Measurements from ENCODE around the gene HOXB2. TPM values are rescaled to one million over a fixed set of nuclear protein-coding genes. Genes with fewer than 3 reads are reported as not detected.

The HOXB2 gene
- total and polyA plus RNA-seq, 9 of the 15 experiments (the other 6 are each of a cell fraction or from before 2014, with no cell fraction given) = 2.1 to 97.7 (median 21.2) TPM

- no peak for TF ChIP-seq ZNF511 (CRISPR knock-in tag; IDR thresholded peaks at IDR 0.05)
- no peak for TF ChIP-seq RERE (CRISPR knock-in tag; IDR thresholded peaks at IDR 0.05; ENCODE audit: borderline replicate concordance)
- TF ChIP-seq KDM2B (CRISPR knock-in tag; IDR thresholded peaks at IDR 0.05) = no peak
- no peak for TF ChIP-seq POLR3A (IDR thresholded peaks at IDR 0.05; ENCODE audit: borderline replicate concordance, extremely low read depth, insufficient read depth, insufficient read length)
- TF ChIP-seq PRDM10 (IDR thresholded peaks at IDR 0.05; ENCODE audit: partially characterized antibody) = no peak
- no peak for TF ChIP-seq SPI1 (IDR thresholded peaks at IDR 0.05; ENCODE audit: borderline replicate concordance, low read depth, low read length)
- no peak for TF ChIP-seq FOSL1 (tag; conservative IDR thresholded peaks at IDR 0.05)
- no peak for TF ChIP-seq NR2F6 (CRISPR knock-in tag; IDR thresholded peaks at IDR 0.05)
- TF ChIP-seq ETS2 (tag; IDR thresholded peaks at IDR 0.05; ENCODE audit: borderline replicate concordance, poor library complexity, severe bottlenecking) = no peak
- TF ChIP-seq FOS (IDR thresholded peaks at IDR 0.05; ENCODE audit: extremely low read depth, insufficient read length) = no peak
- TF ChIP-seq TSHZ1 (CRISPR knock-in tag; IDR thresholded peaks at IDR 0.05) = no peak
- no peak for TF ChIP-seq MCM5 (IDR thresholded peaks at IDR 0.05; ENCODE audit: low read depth)
These were observed 16.6 kb downstream of the HOXB2 start (continued) for GRCh38 chr17:48528153-48528935.
